Measurements from ENCODE around the gene TSEN2.

TSEN2 gene

GRCh38 chr3:12472000-12472610 lies 12.2 kb upstream of the TSEN2 start:
- TF ChIP-seq CEBPB (IDR thresholded peaks at IDR 0.05) (no peak), TCF12 (IDR thresholded peaks at IDR 0.05; ENCODE audit: low read depth) (no peak), REST (IDR thresholded peaks at IDR 0.05; ENCODE audit: low read depth) (no peak), YY1 (IDR thresholded peaks at IDR 0.05; ENCODE audit: low read depth) (no peak), ZBTB7A (IDR thresholded peaks at IDR 0.05; ENCODE audit: low read depth) (no peak), USF1 (IDR thresholded peaks at IDR 0.05) (no peak), CREB1 (IDR thresholded peaks at IDR 0.05; ENCODE audit: low read depth) (no peak), EP300 (IDR thresholded peaks at IDR 0.05; ENCODE audit: borderline replicate concordance) (no peak), FOXM1 (IDR thresholded peaks at IDR 0.05; ENCODE audit: borderline replicate concordance, low read depth) (no peak), TAF1 (IDR thresholded peaks at IDR 0.05; ENCODE audit: low read depth) (no peak), NFIC (IDR thresholded peaks at IDR 0.05) (no peak), EGR1 (IDR thresholded peaks at IDR 0.05) (no peak), TEAD4 (IDR thresholded peaks at IDR 0.05) (no peak), RAD21 (IDR thresholded peaks at IDR 0.05; ENCODE audit: low read depth) (no peak)
- TF ChIP-seq, protein P1, sequence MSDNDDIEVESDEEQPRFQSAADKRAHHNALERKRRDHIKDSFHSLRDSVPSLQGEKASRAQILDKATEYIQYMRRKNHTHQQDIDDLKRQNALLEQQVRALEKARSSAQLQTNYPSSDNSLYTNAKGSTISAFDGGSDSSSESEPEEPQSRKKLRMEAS (IDR thresholded peaks at IDR 0.05) = no peak

GRCh38 chr3:12472796-12473195 lies 11.5 kb upstream of the TSEN2 start:
- TF ChIP-seq EGR1 (IDR thresholded peaks at IDR 0.05) = no peak
- no peak for TF ChIP-seq REST (IDR thresholded peaks at IDR 0.05; ENCODE audit: low read depth)
- TF ChIP-seq CREB1 (IDR thresholded peaks at IDR 0.05; ENCODE audit: low read depth) = no peak
- no peak for TF ChIP-seq TEAD4 (IDR thresholded peaks at IDR 0.05)
- no peak for TF ChIP-seq YY1 (IDR thresholded peaks at IDR 0.05; ENCODE audit: low read depth)
- no peak for TF ChIP-seq TCF12 (IDR thresholded peaks at IDR 0.05; ENCODE audit: low read depth)
- TF ChIP-seq, protein P1 (IDR thresholded peaks at IDR 0.05) = no peak

- TF ChIP-seq REST (IDR thresholded peaks at IDR 0.05; ENCODE audit: low read depth) (no peak), ZBTB7A (IDR thresholded peaks at IDR 0.05; ENCODE audit: low read depth) (no peak), TEAD4 (IDR thresholded peaks at IDR 0.05) (no peak), EP300 (IDR thresholded peaks at IDR 0.05; ENCODE audit: borderline replicate concordance) (no peak), FOXM1 (IDR thresholded peaks at IDR 0.05; ENCODE audit: borderline replicate concordance, low read depth) (no peak), TAF1 (IDR thresholded peaks at IDR 0.05; ENCODE audit: low read depth) (no peak), TCF12 (IDR thresholded peaks at IDR 0.05; ENCODE audit: low read depth) (no peak)
Measured at GRCh38 chr3:12473511-12473910, 10.8 kb upstream of the TSEN2 start.

DNA sequence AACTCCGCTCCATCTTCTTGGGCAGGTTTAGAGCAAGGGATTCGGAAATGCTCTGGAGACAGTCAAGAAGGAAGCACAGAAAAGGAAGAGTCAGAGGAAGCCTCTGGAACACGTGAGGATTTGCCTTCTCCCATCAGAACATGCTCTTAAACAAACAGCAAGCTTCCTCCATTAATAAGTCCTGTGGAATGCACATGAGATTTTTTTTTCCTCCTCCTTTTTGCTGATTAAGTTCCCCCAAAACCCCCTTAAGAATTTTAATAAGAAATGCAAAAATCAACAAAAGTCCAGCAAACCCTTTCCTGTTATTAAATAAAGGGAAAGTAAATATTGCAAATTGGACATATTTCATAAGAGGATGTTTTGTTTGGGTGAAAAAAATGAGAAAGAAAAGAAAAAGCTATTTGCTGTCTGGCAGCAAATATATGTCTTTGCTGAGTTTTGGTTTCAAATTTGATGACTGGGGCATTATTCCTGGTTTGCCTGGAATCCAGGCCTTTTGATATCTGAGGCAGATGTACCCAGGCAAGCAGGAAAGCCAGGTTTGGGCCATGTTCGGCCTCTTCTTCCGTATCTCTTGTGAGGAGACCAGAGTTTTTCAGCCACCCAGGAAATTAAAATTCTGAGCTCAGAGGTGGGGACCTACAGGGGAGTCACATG lies 7.9 kb upstream of the TSEN2 start:
- TF ChIP-seq, protein P1 (IDR thresholded peaks at IDR 0.05) = no peak
- no peak for TF ChIP-seq TCF12 (IDR thresholded peaks at IDR 0.05; ENCODE audit: low read depth)
- TF ChIP-seq CEBPB (IDR thresholded peaks at IDR 0.05) = no peak
- no peak for TF ChIP-seq EGR1 (IDR thresholded peaks at IDR 0.05)
- TF ChIP-seq RAD21 (IDR thresholded peaks at IDR 0.05; ENCODE audit: low read depth) = no peak
- TF ChIP-seq NFIC (IDR thresholded peaks at IDR 0.05) = no peak
- TF ChIP-seq ZBTB7A (IDR thresholded peaks at IDR 0.05; ENCODE audit: low read depth) = no peak
- no peak for TF ChIP-seq REST (IDR thresholded peaks at IDR 0.05; ENCODE audit: low read depth)
- TF ChIP-seq EP300 (IDR thresholded peaks at IDR 0.05; ENCODE audit: borderline replicate concordance) = no peak
- TF ChIP-seq YY1 (IDR thresholded peaks at IDR 0.05; ENCODE audit: low read depth) = no peak
- no peak for TF ChIP-seq TAF1 (IDR thresholded peaks at IDR 0.05; ENCODE audit: low read depth)
- no peak for TF ChIP-seq TEAD4 (IDR thresholded peaks at IDR 0.05)

All from Ishikawa (cell line).